Gastroesophageal sphincter (tissue), 4 donors: ENCODE results near the gene RSRC1. TPM values are rescaled to one million over a fixed set of nuclear protein-coding genes. Genes with fewer than 3 reads are reported as not detected.

Source experiments
- ATAC-seq: fragments of 150-250 bp; one replicate; pipeline ENCODE4 v1.9.1; 2016; ENCODE audit warnings: mild to moderate bottlenecking, moderate library complexity
- H3K27ac ChIP-seq, 4 donors: fragments of 200-600 bp; sonication (generic) in 3 of 4; 1 replicate in 3 of 4; 2 replicates in 1 of 4; pipeline ENCODE4 v1.5.1; 2016 to 2019
- H3K27me3 ChIP-seq: fragments of 200-600 bp; sonication (generic); one replicate; pipeline ENCODE4 v1.5.1; 2019
- H3K36me3 ChIP-seq, 2 donors: fragments of 200-600 bp; sonication (generic); one replicate each; pipeline ENCODE4 v1.5.1; 2019; ENCODE audit warnings: control low read depth in 1 of 2
- H3K4me1 ChIP-seq, 3 donors: fragments of 200-600 bp; sonication (generic); 1 replicate in 2 of 3; 2 replicates in 1 of 3; pipeline ENCODE4 v1.5.1; 2016 to 2019; ENCODE audit warnings: control low read depth in 2 of 3
- H3K4me3 ChIP-seq, 2 donors: fragments of 200-600 bp; sonication (generic); one replicate each; pipeline ENCODE4 v1.5.1; 2019; ENCODE audit warnings: mild to moderate bottlenecking in 1 of 2, moderate library complexity in 1 of 2
- H3K9me3 ChIP-seq, 3 donors: fragments of 200-600 bp; sonication (generic); one replicate each; pipeline ENCODE4 v1.5.1; 2017 to 2019; ENCODE audit warnings: control low read depth in 2 of 3
- EP300 ChIP-seq: sonication (generic); formaldehyde crosslinking; IDR thresholded peaks from one replicate; pipeline ENCODE4 v1.6.1; 2017; ENCODE audit warnings: antibody characterized with exemption, mild to moderate bottlenecking
- POLR2A ChIP-seq, 2 donors: fragments of 450-650 bp; IDR thresholded peaks; one replicate each; pipeline ENCODE4 v1.6.1; 2017; ENCODE audit warnings: antibody characterized with exemption in 2 of 2, mild to moderate bottlenecking in 2 of 2, moderate library complexity in 1 of 2
- POLR2AphosphoS5 ChIP-seq: sonication (generic); formaldehyde crosslinking; IDR thresholded peaks from one replicate; pipeline ENCODE4 v1.6.1; 2017; ENCODE audit warnings: antibody characterized with exemption
- WGBS, 2 donors: methylation state at CpG; one replicate each; pipeline ENCODE4 v1.1.5; 2018; ENCODE audit warnings: low coverage in 1 of 2; 5-methylcytosine and 5-hydroxymethylcytosine counted together
- total RNA-seq, 4 donors: library from RNA; depleted of rRNA; stranded (reverse); fragments of >200 nt; gene quantifications; one replicate each; pipeline ENCODE4 v1.1.0, GENCODE V29; 2016
- TF ChIP-seq, protein P1 (sequence below), 4 experiments: fragments of 200-600 bp in 2 of 4; fragments of 450-650 bp in 2 of 4; sonication (generic) in 1 of 4; IDR thresholded peaks; one replicate each; pipeline ENCODE4 v1.5.1; 2017 to 2019; ENCODE audit warnings: antibody characterized with exemption in 4 of 4, mild to moderate bottlenecking in 2 of 4, moderate library complexity in 2 of 4

RSRC1 gene
- total RNA-seq, 4 donors from 2014 or later: 40.6 to 66.0 (median 43.9) TPM

DNA sequence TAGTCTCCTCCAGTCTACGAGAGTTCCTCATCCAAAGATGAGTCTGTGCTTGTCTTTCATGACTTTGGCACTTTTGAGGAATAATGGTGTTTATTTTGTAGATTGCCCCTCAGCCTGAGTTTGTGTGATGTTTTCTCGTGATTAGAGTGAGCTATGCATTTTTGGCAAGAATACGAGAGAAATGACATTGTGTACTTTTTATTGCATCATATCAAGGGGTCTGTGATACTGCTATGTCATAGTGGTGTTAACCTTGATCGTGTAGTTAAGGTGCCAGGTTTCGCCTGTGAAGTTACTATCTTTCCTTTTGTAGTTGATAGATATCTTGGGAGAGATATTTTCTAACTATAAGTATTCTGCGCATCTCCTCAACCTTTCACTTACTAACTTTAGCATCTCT lies 18.9 kb downstream of the RSRC1 start:
- Histone ChIP-seq H3K4me1 (no peaks in the 10 kb centered on the region), H3K9me3 (peaks cover 0 to 23% (median 0%) of the 10 kb centered on the region in 3 donors), H3K27me3 (no peaks in the 10 kb centered on the region), H3K27ac (no peak overlapping the region), H3K36me3 (peaks cover 0 to 73% of the 10 kb centered on the region in 2 donors), H3K4me3 (no peak overlapping the region)
- ATAC-seq: no peak
- TF ChIP-seq EP300: no peak
- 0 to 84% methylated on average over 1 to 6 of the region's 6 CpGs for WGBS, 2 donors

DNA sequence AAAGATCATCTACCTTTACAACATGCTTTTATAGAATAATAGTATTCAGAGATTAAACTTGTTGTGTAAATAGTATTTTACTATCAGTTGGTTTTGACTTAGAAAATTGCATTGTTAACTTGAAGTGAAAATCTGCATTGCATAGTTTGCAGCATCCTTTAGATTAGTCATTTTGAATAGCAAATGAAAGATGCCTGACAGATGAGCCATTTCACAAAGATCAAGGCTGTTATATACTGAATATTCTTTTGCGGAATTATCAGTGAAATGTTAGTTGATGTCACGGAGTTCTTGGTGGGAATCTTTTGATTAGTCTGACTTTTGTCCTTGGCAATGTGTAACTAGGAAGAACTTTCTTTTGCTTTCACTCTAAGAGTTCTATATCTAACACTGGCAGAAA lies 24.5 kb downstream of the RSRC1 start:
- Histone ChIP-seq H3K27me3 (no peaks in the 10 kb centered on the region), H3K36me3 (peaks cover 0 to 31% of the 10 kb centered on the region in 2 donors), H3K9me3 (no peaks in the 10 kb centered on the region), H3K27ac (no peak overlapping the region), H3K4me3 (no peak overlapping the region), H3K4me1 (no peaks in the 10 kb centered on the region)
- 91 to 100% methylated on average over 2 of the region's 2 CpGs for WGBS, 2 donors
- no peak for ATAC-seq
- TF ChIP-seq POLR2A (IDR thresholded peaks at IDR 0.05) (no peak), POLR2AphosphoS5 (no peak)
- TF ChIP-seq, protein P1, sequence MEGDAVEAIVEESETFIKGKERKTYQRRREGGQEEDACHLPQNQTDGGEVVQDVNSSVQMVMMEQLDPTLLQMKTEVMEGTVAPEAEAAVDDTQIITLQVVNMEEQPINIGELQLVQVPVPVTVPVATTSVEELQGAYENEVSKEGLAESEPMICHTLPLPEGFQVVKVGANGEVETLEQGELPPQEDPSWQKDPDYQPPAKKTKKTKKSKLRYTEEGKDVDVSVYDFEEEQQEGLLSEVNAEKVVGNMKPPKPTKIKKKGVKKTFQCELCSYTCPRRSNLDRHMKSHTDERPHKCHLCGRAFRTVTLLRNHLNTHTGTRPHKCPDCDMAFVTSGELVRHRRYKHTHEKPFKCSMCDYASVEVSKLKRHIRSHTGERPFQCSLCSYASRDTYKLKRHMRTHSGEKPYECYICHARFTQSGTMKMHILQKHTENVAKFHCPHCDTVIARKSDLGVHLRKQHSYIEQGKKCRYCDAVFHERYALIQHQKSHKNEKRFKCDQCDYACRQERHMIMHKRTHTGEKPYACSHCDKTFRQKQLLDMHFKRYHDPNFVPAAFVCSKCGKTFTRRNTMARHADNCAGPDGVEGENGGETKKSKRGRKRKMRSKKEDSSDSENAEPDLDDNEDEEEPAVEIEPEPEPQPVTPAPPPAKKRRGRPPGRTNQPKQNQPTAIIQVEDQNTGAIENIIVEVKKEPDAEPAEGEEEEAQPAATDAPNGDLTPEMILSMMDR (IDR thresholded peaks at IDR 0.05): no peak

DNA sequence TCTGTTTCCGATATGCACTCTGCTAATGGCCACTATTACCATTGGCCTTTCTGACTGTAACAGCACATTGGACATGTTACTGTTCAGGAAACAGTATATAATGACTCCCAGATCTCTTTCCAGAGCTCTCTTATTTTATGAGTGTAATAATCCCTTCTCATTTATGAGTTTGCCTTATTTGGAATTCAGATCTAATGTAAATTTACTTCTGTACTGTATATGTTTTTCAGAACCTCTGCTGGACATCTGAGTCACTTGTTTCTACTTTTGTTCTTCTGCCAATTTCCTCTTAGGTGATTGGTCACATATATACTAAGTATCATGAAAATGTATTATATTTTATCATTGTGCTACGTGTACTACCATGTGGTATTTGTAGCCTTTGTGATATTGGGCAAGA lies 30.5 kb downstream of the RSRC1 start:
- Histone ChIP-seq H3K27ac (no peak overlapping the region), H3K36me3 (peaks cover 0 to 14% of the 10 kb centered on the region in 2 donors), H3K4me1 (no peaks in the 10 kb centered on the region), H3K4me3 (no peak overlapping the region), H3K9me3 (no peaks in the 10 kb centered on the region), H3K27me3 (no peaks in the 10 kb centered on the region)
- TF ChIP-seq, protein P1 (IDR thresholded peaks at IDR 0.05): no peak
- TF ChIP-seq EP300 (no peak), POLR2A (IDR thresholded peaks at IDR 0.05) (no peak), POLR2AphosphoS5 (no peak)
- WGBS, 2 donors: 86 to 89% methylated on average over 2 of the region's 2 CpGs
- no peak for ATAC-seq

DNA sequence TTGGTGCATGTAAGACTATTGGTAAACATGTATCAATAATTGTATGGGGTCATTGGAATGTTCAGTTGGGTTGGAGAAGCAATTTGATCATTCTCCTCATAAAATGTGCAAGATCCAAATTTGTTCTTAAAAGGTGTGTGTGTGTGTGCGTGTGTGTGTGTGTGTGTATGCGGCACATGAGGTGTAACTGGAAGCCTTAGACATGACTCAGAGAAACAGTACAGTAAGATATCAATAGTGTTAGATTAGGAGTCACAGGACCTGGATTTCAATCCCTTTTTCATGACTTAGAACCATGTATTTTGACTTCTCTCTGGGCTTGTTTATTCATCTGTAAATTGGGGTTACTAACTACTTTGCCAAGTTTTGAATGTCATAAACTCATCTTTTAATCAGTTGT lies 38.3 kb downstream of the RSRC1 start:
- 71 to 75% methylated on average over 2 of the region's 2 CpGs for WGBS, 2 donors
- Histone ChIP-seq H3K9me3 (no peaks in the 10 kb centered on the region), H3K27ac (no peak overlapping the region), H3K4me1 (no peaks in the 10 kb centered on the region), H3K36me3 (no peaks in the 10 kb centered on the region), H3K4me3 (no peak overlapping the region), H3K27me3 (no peaks in the 10 kb centered on the region)
- TF ChIP-seq POLR2AphosphoS5: no peak
- TF ChIP-seq POLR2A (IDR thresholded peaks at IDR 0.05): no peak
- ATAC-seq: no peak

DNA sequence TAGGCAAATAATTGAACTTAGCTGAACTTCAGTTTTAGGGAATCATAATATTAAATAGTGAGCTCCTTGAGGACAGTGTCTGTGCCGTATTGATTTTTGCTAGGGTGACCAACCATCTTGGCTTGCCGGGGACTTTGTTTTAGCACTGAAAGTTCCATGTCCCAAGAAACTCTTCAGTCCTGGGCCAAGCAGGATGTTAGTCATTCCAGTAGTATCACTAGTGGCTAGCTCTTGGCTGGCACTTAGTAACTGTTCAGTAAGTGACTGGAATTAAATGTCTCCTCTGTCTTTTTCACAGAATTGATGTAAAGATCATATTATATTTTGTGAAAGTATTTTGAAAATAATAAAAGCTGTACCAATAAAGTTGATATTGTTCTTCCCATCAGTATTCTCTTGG lies 42.3 kb downstream of the RSRC1 start:
- TF ChIP-seq, protein P1 (IDR thresholded peaks at IDR 0.05): no peak
- TF ChIP-seq EP300 (no peak), POLR2AphosphoS5 (no peak), POLR2A (IDR thresholded peaks at IDR 0.05) (no peak)
- Histone ChIP-seq H3K27ac (no peak overlapping the region), H3K4me1 (no peaks in the 10 kb centered on the region), H3K4me3 (no peak overlapping the region), H3K9me3 (no peaks in the 10 kb centered on the region), H3K36me3 (peaks cover 0 to 10% of the 10 kb centered on the region in 2 donors), H3K27me3 (no peaks in the 10 kb centered on the region)
- ATAC-seq: no peak
- 56 to 83% methylated on average over 1 to 2 of the region's 2 CpGs for WGBS, 2 donors

DNA sequence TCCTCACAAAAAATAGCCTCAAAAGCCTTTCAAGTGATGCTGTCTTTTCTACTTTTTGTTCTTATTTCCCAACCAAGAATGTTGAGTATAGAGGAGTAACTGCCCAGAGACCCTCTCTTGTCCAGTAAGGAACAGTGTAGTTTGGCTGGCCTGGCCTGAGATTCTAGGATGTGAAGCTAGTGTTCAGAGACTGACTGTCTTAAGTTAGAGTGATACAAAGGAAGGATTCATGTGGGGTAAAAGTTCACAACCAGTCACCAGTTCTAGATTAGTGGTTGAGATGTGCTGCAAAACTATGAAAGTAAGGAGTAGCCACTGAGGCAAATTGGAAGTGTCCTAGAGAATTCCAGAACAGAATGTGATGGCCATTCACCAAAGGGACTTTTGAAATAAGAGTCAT lies 49.1 kb downstream of the RSRC1 start:
- TF ChIP-seq POLR2A (IDR thresholded peaks at IDR 0.05) (no peak), POLR2AphosphoS5 (no peak), EP300 (no peak)
- TF ChIP-seq, protein P1 (IDR thresholded peaks at IDR 0.05): no peak

More for the DNA sequence above, 49.1 kb downstream of the RSRC1 start:
- Histone ChIP-seq H3K27ac (no peak overlapping the region), H3K27me3 (no peaks in the 10 kb centered on the region), H3K36me3 (peaks cover 0 to 10% of the 10 kb centered on the region in 2 donors), H3K4me3 (no peak overlapping the region), H3K9me3 (no peaks in the 10 kb centered on the region), H3K4me1 (no peaks in the 10 kb centered on the region)
- ATAC-seq: no peak
